Activated naive CD4-positive, alpha-beta T cell treated with Interleukin-2 at 50 U/mL for 16 hours (primary cell): Measurements from ENCODE around the gene MRM1.
"Not testable (repeated sequence)": the region's sequence is repeated elsewhere in the genome, so short reads cannot be mapped to it uniquely, and the experiment has no call there.

Source experiments
- DNase-seq: peaks from one replicate; pipeline ENCODE4 v3.0.0-alpha.2; 2020

Gene MRM1

DNA sequence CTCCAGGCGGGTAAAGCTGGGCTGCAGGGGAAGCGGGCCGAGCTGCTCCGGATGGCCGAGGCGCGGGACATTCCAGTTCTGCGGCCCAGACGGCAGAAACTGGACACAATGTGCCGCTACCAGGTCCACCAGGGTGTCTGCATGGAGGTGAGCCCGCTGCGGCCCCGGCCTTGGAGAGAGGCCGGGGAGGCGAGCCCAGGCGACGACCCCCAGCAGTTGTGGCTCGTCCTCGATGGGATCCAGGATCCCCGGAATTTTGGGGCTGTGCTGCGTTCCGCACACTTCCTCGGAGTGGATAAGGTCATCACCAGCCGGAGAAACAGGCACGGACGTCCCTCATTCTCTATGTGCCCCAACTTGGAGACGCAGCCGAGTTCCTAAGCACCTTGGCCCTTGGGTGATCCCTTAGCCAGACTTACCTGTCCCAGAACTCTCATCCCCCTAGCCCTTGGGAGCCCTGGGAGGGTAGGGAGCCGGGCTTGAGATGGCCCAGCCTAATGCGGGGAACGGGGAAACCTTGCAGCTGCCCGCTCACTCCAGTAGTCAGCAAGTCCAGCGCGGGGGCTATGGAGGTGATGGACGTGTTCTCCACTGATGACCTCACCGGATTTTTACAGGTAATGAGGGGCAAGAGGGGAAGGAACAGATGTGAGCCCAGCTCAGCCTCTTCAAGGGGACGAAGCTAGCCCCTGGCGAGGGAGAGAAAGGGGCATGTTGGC, 806 bp downstream of the MRM1 start:
- DNase-seq, result peak; percentile 14

DNA sequence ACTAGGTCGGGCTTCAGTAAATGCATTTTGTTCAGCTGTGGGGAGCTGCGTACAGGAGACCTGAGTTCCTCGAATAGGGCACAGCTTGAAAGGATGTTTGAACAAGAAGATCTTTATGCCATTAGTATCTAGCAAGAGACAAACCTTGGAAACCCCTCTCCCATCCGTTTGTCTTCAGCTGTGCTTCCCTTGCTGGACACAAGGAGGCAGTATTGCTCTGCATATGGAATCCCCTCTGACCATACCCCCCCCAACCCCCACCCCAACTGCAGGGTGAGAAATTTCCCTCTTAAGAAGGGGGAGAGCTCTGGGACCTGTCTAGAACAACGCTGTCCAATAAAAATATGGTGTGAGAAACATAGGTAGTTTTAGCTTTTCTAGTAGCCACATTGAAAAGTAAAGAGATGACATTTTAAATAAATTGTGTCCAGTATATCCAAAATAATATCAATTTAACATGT, 1.6 kb downstream of the MRM1 start:
- peak; percentile 71 for DNase-seq

DNA sequence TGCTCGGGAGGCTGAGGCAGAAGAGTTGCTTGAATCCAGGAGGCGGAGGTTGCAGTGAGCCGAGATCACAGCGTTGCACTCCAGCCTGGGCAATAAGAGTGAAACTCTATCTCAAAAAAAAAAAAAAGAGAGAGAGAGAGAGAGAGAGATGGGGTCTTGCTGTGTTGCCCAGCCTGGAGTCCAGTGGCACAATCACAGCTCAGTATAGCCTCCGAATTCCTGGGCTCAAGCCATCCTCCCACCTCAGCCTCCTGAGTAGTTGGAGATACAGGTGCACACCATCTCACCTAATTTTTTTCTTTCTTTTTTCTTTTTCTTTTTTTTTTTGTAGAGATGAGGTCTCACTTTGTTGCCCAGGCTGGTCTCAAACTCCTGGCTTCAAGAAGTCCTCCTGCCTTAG, 3.6 kb downstream of the MRM1 start:
- DNase-seq, result not testable (repeated sequence)

DNA sequence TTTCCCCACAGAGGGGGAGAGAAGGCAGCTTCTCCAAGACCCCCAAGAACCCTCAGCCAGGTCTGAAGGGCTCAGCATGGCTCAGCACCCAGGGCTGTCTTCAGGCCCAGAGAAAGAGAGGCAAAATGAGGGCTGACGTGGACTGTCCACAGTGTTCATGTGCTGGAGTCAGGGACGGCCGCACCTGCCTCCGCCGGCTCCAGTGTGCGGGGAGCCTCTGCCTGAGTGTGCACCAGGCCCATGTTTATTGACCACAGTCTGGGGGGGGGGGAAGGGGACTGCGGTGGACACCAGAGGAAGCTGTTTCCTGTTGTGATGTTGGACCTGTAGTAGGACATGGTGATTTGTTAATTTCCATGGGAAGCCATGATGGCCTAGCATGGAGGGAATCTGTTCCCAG, 6.9 kb downstream of the MRM1 start:
- DNase-seq, result no peak

DNA sequence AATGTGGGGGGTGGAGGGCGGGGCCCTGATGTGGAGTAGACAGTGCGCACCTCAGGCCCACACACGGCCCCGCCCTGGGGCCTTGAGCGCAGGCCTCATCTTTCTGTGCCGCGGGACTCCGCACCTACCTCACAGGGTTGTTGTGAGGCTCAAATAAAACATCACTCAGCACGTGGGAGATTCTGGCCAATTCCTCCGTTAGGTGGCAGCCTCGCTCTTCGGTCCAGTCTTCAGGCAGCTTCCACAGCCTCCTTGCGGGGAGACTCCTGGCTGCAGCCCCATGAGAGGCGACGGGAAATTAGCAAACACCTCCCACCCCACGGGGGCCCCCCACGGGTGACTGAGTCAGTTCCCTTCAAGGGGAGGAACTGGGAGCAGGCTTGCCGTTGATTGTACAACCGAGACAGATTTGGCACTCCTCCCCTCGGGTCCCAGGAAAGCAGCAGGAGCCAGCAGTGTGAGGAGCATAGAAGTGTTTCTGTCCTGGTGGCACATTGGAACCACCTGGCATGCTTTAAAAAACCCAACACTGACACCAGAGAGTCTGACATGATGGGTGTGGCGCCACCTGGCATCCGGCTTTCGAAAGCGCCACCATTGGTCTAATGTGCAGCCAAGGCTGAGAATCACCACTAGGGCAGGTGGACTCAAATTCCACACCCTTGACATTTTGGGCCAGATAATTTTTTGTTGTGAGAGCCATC, 7.6 kb downstream of the MRM1 start:
- DNase-seq, result peak; percentile 12

DNA sequence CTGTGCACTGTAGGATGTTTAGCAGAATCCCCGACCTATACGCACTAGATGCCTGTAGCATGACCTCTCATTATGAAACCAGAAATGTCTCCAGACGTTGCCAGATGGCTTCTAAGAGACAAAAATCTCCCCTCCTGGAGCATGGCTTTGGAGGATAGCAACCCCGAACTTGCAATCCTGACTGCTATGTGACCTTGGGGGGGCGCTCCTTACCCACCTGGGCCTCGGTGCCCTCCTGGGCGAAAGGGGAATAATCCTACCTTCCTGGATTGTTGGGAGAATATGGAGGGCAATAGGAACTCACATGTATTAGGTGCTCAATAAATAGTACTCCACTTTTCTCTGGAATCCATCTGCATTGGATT, 8.1 kb downstream of the MRM1 start:
- no peak for DNase-seq

DNA sequence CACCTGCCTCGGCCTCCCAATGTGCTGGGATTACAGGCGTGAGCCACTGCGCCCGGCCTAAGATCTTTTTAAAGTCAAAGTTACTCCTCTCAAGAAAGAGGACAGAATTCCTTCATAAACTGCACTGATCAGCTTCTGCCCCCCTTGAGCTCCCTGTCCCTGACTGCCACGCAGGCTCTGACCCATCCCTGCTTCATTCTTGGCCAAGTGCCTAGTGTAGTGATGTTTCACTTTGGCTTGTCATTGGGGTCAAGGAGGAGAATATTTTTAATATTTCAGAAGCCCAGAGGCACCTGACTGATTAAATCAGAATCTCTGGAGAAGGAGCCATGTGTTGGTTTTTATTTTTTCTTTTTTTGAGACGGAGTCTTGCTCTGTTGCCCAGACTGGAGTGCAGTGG, 9.1 kb downstream of the MRM1 start:
- no peak for DNase-seq

DNA sequence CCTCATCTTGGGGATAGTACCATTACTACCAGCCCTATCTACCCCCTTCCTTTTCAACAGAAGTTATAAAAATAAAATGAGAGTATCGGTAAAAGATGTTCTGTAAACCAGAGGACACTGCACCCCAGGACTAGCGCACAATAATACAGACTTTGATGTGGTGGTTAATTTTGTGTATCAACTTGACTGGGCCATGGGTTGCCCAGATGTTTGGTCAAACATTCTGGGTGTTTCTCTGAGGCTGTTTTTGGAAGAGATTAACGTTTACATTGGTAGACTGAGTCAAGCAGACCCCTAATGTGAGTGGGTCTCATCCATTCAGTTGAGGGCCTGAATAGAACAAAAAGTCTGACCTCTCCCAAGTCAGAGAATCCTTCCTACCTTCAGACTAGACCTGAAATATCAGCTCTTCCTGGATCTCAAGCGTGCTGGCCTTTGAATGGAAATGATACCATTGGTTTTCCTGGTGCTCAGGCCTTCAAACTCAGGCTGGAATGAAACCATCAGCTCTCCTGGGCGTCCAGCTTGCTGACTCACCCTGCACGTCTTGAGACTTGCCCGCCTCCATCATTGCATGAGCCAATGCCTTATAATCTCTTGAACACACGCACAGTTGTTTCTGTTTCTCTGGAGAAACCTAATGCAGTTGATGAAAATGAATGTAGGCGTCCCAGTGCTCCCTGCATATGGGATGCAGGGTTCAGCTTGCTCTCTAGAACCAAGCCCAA, 10.1 kb downstream of the MRM1 start:
- DNase-seq, result no peak

DNA sequence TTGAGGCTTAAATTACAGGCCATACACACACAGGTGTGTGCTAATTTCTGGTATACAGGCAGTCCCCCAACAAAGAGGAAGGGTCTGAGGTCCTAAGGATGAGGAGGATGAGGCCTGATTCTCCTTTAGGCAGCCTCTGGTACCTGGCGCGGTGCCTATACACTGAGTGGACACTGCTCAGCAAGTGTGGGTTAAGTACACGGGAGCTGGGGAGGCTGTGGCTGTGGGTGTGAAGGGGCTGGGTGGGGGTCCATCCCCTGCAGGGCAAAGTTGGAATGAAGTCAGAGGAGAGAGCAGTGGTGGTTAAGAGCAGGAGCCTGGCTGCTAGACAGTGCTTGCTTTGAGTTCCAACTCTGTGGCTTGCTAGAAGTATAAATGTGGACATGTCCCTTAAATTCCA, 10.9 kb downstream of the MRM1 start:
- no peak for DNase-seq

DNA sequence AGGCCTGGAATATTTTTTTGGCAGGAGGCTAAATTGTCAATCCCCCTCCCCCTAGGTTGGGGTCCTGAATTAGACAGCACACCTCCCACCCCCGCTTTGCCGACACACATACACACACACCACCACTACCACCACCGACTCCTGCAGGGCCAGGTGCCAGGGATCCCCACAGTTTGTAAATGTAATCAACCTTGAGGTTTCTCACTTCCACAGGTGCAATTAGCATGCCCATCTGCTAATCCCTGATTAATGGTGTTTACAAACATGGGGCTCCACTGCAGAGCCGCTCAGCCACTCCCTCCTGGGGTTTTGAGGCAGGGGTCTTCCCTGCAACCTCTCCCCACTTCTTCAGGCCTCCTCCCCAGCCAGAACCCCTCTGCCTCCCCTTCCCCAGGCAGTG, 11.8 kb downstream of the MRM1 start:
- DNase-seq, result no peak

DNA sequence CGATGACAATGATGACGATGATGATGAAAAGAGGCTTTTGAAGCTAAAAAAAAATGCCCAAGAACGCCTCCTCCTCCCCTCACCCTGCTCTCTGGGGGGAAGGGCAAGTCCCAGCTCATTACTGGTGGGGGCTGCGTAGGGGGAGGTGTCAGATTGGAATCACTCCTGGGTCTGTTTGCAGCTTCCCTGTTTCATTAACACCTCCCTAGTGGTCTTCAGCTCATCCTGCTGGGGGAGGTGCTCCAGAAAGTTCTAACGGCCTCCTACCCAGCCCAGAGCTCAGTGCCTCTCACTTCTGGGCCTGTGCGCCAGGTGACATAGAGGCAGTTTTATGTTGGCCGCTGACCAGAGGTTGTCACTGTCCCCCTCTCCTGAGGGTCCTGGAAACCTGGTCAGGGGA, 12.7 kb downstream of the MRM1 start:
- no peak for DNase-seq

DNA sequence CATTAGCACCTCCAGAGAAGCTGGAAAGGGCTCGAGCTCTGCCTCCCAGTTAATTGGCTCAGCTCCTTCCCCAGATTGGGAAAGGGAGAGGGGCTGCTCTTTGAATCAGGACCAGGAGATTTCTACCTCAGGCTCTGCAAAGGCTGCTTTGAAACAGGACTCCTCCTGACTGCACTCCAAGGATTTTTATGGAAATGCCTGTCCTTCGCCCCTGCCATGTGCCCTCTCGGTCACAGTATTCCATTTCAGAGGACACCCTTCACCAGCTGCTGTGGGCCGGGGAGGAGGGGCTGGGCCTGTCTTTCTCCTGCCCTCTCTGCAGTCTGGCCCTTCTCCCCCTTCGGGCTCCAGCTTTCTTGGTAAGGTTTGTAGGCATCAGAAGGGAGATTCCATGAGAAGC, 13.6 kb downstream of the MRM1 start:
- DNase-seq, result no peak

DNA sequence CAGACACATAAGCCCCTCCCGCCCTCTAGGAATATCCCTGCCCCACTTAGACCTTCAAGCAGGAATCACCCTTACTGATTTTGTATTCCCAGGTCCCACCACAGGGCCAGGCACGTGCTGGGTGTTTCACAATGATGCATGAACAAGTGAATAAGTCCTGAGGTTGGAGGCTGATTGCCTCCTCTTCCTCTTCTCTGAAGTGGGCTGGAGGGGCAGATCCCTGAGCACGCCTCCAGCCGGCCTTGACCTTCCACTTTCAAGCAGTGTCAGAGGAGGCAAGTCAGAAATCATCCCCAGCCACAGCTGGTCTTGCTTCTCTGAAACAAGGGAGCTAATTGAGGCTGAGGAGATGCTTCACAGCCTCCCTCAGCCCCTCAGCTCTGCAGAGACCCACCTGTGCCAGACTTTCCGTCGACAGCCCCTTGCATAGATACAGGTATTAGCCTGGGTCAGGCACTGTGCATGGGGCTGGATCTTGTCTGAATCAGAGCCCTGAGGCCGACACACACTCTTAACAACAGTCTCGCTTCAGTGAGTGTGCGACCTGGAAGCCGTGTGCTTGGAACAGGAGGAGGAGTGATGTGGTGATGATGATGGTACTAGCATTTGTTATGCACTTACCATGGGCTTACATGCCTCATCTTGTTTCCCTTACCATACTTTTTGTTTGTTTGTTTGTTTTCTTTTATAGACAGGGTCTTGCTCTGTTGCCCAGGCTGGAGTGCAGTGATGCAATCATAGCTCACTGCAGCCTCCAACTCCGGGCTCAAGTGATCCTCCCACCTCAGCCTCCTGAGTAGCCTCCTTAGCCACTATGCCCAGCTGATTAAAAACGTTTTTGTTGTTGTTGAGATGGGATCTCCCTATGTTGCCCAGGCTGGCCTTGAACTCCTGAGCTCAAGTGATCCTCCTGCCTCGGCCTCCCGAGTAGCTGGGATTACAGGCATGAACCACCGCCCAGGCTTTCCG, 15.0 kb downstream of the MRM1 start:
- no peak for DNase-seq

DNA sequence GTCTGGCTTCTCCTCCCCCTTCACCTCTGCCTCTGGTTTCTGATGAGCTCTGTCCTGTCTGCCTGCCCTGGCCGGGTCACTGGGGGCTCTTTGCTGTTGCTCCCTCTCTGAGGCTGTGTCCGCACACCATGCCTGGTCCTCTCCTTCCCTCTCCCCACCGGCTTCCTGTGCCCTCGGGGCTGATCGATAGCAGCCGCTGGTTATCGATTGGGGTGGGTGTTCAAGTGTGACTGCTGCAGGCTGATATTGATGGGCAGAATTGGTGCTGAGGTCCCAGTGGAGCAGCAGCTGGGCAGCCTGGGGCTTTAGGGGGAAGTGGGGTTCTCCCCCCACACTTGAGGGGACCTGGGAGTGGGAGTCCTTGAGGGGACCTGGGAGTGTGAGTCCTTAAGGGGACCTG, 16.4 kb downstream of the MRM1 start:
- DNase-seq, result no peak

DNA sequence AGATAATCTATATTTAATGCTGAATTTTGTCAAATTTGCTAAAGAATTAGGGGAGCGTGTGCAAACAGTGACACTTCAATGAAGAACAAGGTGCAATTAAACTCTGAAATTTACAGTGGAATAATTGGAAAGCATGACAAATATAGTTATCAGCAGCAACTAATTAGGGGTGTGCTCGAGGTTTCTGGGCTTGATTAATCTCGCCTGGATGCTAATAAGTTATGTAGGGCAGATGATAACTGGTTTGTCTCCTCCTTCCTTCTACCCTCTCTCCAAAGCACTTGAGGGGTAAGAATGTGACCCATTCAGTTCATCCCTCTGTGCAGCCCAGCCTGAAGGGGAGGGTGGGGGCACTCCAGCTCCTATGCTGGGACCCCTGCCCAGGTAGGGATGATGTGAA, 21.9 kb downstream of the MRM1 start:
- DNase-seq, result no peak

DNA sequence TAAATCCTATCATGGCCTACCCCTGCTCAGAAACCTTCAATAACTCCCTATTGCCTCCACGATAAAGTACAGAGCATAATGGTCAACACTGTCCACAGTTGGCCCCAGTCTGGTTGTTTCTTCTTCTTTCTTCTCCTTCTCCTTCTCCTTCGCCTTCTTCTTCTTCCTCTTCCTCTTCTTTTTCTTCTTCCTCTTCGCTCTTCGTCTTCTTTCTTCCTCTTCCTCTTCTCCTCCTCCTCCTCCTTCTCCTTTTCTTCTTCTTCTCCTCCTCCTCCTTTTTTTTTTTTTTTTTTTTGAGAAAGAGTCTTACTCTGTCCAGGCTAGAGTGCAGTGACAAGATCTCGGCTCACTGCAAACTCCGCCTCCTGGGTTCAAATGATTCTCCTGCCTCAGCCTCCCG, 23.8 kb downstream of the MRM1 start:
- no peak for DNase-seq

DNA sequence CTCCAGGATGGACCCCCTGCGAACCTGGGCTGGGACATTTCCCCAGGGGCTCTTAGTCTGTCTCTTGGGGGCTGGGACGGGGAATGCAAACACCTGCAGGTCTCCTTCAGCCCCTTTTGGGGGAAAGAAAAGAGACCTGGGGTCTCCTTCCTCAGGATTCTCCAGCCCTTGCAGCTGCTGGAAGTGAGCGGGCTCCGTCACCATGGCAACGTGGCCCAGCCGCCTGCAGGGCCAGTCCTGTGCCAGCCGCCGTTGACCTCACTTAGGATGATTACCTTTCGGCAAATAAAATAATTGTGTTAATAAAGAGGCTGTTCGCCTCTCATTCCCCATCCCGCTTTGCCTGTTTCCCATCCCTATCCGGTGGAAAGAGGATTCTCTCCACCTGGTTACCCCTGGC, 25.7 kb downstream of the MRM1 start:
- no peak for DNase-seq

DNA sequence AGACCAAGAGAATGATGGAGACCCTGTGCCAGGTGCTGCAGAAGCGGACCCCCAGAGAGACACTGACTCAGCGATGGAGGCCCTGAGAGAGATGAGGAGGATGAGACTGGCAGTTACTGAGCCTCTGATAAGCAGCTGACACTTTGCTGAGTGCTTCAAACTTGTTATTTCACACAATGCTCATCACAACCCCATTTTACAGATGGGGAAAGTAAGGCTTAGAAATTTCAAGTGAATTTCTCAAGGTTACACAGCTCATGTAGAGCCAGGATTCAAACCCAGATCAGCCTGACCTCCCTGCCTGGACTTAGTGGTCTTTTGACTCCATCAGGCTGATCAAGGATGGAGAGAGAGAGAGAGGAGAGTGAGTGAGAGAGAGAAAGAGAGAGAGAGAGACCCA, 27.2 kb downstream of the MRM1 start:
- DNase-seq, result no peak

DNA sequence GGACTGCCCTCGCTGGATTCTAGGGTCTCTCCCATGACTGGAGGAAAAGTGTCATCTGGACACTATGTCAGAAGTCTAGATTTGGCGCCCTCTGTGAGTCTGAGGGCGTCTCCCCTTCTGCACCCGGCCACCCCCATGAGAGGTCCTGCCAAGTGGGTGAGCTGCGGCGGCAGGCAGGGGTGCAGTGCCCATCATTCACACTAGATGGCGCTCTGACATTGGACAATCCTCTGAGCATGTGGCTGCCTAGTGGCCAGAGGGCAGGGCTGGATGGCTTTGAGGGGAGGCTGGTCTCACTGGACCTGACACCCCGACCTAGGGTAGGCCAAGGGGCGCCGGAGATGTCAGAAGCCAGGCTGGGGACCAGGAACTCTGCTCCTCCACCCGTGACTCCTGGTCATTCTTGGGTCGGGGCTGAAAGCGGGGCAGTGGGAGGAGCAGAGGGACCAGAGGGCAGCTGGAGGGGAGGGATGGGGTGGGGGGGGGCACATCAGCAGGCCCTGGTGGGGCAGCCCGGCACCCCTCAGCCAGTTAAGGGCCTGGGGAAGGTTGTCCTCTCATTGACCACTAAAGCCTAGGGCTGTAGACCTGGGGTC, 28.0 kb downstream of the MRM1 start:
- peak; percentile 85 for DNase-seq

DNA sequence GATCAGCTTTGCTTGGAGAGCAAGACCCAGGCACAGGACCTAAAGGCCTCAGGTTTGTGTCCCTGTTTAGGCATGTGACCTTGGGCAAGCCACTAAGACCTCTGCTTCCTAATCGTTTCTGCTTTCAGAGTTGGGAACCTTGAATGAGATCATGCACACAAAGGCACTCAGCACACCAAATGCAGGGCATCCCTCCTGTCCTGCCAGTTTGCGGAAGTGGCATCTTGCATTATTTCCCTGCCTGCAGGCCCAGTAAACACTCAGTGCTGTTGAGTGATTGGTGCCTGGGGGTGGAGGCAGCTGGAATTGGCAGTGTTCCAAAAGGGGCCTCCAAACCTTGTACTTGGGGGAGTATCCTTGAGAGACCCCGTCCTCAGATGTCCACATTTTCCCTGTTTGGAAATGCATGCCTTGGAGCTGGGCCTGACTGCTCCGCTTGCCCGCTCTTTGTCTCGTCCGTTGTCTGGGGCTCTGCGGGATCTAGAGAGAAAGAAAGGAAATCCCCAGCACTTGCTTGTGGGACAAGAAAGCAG, 28.7 kb downstream of the MRM1 start:
- no peak for DNase-seq

DNA sequence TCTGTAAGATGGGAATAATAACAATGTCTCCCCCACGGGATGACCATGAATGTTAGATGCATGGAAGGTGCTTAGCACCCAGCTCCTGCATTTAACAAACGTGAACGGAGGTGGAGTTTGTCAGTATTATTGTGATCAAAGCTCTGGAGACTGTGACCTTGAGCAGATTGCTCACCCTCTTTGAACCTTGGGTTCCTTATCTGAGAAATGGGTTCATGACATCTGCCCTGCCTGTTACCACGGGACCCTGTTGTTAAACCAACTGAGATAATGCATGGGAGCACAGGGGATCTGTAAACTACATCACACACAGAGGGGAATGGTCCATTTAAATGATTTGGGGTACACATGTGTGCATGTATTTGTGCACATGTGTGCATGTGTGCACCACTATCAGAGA, 29.6 kb downstream of the MRM1 start:
- DNase-seq, result no peak
